Natural killer cell treated with Interleukin-12 subunit alpha and Interleukin-12 subunit beta and Interleukin-15 and Interleukin-18, amount 100 ng/mL, for 72 hours (primary cell): ENCODE results near the gene ERC1. TPM values are rescaled to one million over a fixed set of nuclear protein-coding genes. Genes with fewer than 3 reads are reported as not detected.
"Not testable (repeated sequence)": the region's sequence is repeated elsewhere in the genome, so short reads cannot be mapped to it uniquely, and the experiment has no call there.

Experiments used
- ATAC-seq, 2 donors: fragments of 150-1000 bp; cut with Tn5 transposase in 1 of 2; sonication (Bioruptor Pico), chemical (Tn5 transposase) in 1 of 2; 2 replicates each; pipeline ENCODE4 v1.10.0; 2021
- DNase-seq: peaks from one replicate; pipeline ENCODE4 v3.0.0; 2022; ENCODE audit warnings: low spot score
- H3K27ac Mint-ChIP-seq, 2 donors: 1 replicate in 1 of 2; 2 replicates in 1 of 2; pipeline ENCODE4 v1.8.0; 2022; ENCODE audit warnings: mixed read lengths in 2 of 2, mild to moderate bottlenecking in 1 of 2, moderate library complexity in 1 of 2
- H3K27me3 Mint-ChIP-seq, 2 donors: 1 replicate in 1 of 2; 2 replicates in 1 of 2; pipeline ENCODE4 v1.8.0; 2022; ENCODE audit warnings: mixed read lengths in 2 of 2
- H3K36me3 Mint-ChIP-seq: one replicate; pipeline ENCODE4 v1.8.0; 2022; ENCODE audit warnings: mixed read lengths
- H3K4me1 Mint-ChIP-seq, 2 donors: 1 replicate in 1 of 2; 2 replicates in 1 of 2; pipeline ENCODE4 v1.8.0; 2022; ENCODE audit warnings: low read depth in 2 of 2, mixed read lengths in 2 of 2, mild to moderate bottlenecking in 1 of 2
- H3K4me3 Mint-ChIP-seq: one replicate; pipeline ENCODE4 v1.8.0; 2022; ENCODE audit warnings: mixed read lengths
- H3K9me3 Mint-ChIP-seq: 2 replicates; pipeline ENCODE4 v1.8.0; 2022; ENCODE audit warnings: mixed read lengths
- total RNA-seq, 2 donors: library from RNA; stranded (reverse); gene quantifications; one replicate each; pipeline ENCODE4 v1.2.3, GENCODE V29; 2022

The ERC1 gene
- total RNA-seq, 2 donors from 2014 or later = 32.6 to 77.2 TPM

- Mint-ChIP-seq H3K36me3 (no peaks in the 10 kb centered on the region), H3K4me1 (peaks cover 4% of the 10 kb centered on the region in 2 donors), H3K9me3 (no peaks in the 10 kb centered on the region), H3K27ac (no peak overlapping the region), H3K4me3 (no peak overlapping the region), H3K27me3 (no peaks in the 10 kb centered on the region)
- DNase-seq (no peak), ATAC-seq (no peak)
Observed at GRCh38 chr12:1022032-1022970, 31.3 kb downstream of the ERC1 start.

GRCh38 chr12:1030779-1031178 is 39.8 kb downstream of the ERC1 start:
- DNase-seq (no peak), ATAC-seq (no peak)
- Mint-ChIP-seq H3K4me3 (no peak overlapping the region), H3K4me1 (no peaks in the 10 kb centered on the region), H3K9me3 (no peaks in the 10 kb centered on the region), H3K36me3 (peaks cover 7% of the 10 kb centered on the region), H3K27me3 (no peaks in the 10 kb centered on the region), H3K27ac (no peak overlapping the region)

DNA sequence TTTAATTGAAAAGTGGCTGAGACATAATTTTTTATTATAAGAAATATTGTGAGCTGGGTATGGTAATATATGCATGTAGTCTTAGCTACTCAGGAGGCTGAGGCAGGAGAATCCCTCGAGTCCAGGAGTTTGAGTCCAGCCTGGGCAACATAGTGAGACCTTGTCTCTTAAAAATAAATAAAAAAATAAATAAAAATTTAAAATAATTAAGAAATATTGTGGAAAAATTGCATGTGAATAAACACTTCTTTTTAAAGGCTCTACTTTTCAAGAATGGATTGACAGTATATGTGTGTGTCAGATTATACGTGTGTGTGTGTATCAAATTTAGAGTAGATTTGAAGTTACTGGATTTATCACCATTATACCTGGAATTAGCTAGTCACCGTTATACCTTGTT is 43.2 kb downstream of the ERC1 start:
- H3K4me1 Mint-ChIP-seq = no peaks in the 10 kb centered on the region
- DNase-seq (no peak), ATAC-seq (no peak)
- no peaks in the 10 kb centered on the region for H3K36me3 Mint-ChIP-seq
- no peaks in the 10 kb centered on the region for H3K9me3 Mint-ChIP-seq
- no peak overlapping the region for H3K4me3 Mint-ChIP-seq
- H3K27me3 Mint-ChIP-seq = no peaks in the 10 kb centered on the region
- no peak overlapping the region for H3K27ac Mint-ChIP-seq

- no peaks in the 10 kb centered on the region for H3K4me1 Mint-ChIP-seq
- H3K36me3 Mint-ChIP-seq = no peaks in the 10 kb centered on the region
- H3K27me3 Mint-ChIP-seq = no peaks in the 10 kb centered on the region
- no peaks in the 10 kb centered on the region for H3K9me3 Mint-ChIP-seq
- DNase-seq = no peak
- H3K4me3 Mint-ChIP-seq = no peak overlapping the region
- ATAC-seq = no peak
- no peak overlapping the region for H3K27ac Mint-ChIP-seq
Observed at GRCh38 chr12:1034751-1035457, 43.9 kb downstream of the ERC1 start.

GRCh38 chr12:1041478-1041877 is 50.5 kb downstream of the ERC1 start:
- ATAC-seq = no peak
- H3K27me3 Mint-ChIP-seq = no peaks in the 10 kb centered on the region

GRCh38 chr12:1044199-1044598 is 53.2 kb downstream of the ERC1 start:
- Mint-ChIP-seq H3K27ac (no peak overlapping the region), H3K27me3 (no peaks in the 10 kb centered on the region), H3K4me1 (peaks cover 5 to 7% of the 10 kb centered on the region in 2 donors), H3K9me3 (no peaks in the 10 kb centered on the region), H3K36me3 (no peaks in the 10 kb centered on the region), H3K4me3 (no peak overlapping the region)
- no peak for ATAC-seq
- DNase-seq = no peak

More at GRCh38 chr12:1041478-1041877, 50.5 kb downstream of the ERC1 start:
- no peak overlapping the region for H3K4me3 Mint-ChIP-seq
- no peaks in the 10 kb centered on the region for H3K9me3 Mint-ChIP-seq
- no peaks in the 10 kb centered on the region for H3K36me3 Mint-ChIP-seq
- H3K4me1 Mint-ChIP-seq = peaks cover 0 to 2% of the 10 kb centered on the region in 2 donors
- DNase-seq = no peak
- no peak overlapping the region for H3K27ac Mint-ChIP-seq

DNA sequence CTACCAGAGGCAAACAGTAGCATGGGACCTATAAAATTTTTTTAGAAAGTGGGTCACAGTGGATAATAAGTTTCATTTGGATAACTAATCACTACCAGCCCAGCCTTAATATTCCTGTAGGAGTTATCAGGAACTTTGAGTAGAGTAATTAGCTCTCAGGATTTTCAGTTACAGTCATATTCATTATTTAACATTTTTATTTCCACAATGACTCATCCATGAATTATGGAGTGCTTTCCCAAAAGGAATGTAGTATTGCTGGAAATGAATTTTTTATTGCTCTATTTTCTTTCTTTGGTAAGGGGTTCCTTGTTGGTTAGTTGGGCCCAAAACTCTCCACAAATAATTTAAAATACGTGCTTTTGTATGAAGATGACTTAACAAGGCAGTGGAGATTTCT is 53.7 kb downstream of the ERC1 start:
- Mint-ChIP-seq H3K4me3 (no peak overlapping the region), H3K4me1 (peaks cover 5 to 7% of the 10 kb centered on the region in 2 donors), H3K9me3 (no peaks in the 10 kb centered on the region), H3K27me3 (no peaks in the 10 kb centered on the region), H3K27ac (no peak overlapping the region), H3K36me3 (no peaks in the 10 kb centered on the region)
- ATAC-seq = no peak
- no peak for DNase-seq

GRCh38 chr12:1046727-1047126 is 55.7 kb downstream of the ERC1 start:
- H3K9me3 Mint-ChIP-seq = no peaks in the 10 kb centered on the region
- H3K4me3 Mint-ChIP-seq = no peak overlapping the region
- DNase-seq = no peak
- no peaks in the 10 kb centered on the region for H3K27me3 Mint-ChIP-seq
- no peak for ATAC-seq
- peaks cover 5 to 8% of the 10 kb centered on the region in 2 donors for H3K4me1 Mint-ChIP-seq
- H3K36me3 Mint-ChIP-seq = no peaks in the 10 kb centered on the region
- no peak overlapping the region for H3K27ac Mint-ChIP-seq

DNA sequence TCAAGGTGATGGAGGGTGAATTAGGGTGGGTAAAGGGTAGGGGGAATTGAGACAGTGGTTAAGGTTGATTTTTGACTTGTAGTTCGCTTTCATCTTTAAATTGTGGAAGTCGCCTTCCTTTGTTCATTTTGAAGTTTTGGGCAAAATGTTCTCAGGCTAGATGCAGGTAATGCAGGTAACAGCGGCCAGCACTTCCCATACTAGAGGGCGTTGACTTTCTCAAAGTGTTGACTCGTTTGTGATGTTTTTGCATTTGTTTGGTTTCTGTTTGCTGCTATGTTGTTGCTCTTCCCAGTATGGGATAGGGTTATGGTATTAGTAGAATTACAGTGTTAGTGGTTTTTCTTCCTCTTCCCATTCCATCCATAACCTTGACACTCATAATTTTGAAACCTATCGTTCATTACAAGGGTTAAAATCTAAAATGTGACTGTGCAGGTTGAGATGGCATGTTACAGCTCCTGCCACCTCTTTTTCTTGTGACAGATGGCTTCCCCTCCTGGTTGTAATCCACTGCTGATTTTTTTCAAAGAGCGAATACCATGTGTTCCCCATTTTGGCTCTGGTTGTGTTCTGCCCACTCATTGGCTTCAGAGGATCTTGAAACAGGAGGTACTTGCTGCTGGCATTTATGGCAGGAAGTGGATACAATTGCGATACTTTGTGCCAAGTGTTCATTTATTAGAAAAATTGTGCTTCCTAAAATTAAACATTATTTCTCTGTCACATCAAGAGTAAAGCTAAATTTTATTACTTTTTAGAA is 57.1 kb downstream of the ERC1 start:
- Mint-ChIP-seq H3K4me3 (no peak overlapping the region), H3K36me3 (no peaks in the 10 kb centered on the region), H3K9me3 (no peaks in the 10 kb centered on the region), H3K4me1 (peaks cover 5 to 8% of the 10 kb centered on the region in 2 donors), H3K27ac (no peak overlapping the region), H3K27me3 (no peaks in the 10 kb centered on the region)
- ATAC-seq (no peak), DNase-seq (no peak)

DNA sequence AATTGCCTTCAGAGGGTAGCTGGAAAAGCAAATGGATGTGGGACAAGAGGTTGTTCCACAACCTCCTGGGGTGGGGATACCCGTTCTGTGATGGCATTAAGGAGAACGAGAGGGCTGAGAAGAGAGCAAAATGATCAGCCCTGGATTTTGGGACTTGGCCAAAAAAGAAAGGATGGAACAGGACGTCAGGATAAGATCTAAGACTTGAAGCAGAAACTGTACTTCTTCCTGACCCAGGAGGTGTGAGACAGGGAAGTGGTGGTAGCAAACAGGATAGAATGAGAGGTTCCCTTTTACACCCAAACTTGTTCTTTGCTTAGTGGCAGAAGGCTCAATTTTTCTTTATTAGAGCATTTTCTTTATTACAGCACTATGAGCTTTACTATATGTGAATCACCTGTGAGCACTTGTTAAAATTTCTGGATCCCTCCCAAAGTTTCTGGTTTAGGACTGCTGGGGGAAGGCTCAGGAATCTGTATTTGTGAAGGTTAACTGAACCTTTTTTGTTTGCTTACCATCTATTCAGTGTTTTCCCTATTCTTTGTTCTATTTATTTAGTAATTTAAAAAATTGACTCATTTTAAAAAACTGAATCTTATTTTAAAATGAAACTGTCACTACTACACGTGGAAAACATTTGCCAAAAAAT is 59.2 kb downstream of the ERC1 start:
- Mint-ChIP-seq H3K4me1 (peaks cover 5 to 8% of the 10 kb centered on the region in 2 donors), H3K27me3 (no peaks in the 10 kb centered on the region), H3K27ac (no peak overlapping the region), H3K4me3 (no peak overlapping the region), H3K36me3 (no peaks in the 10 kb centered on the region), H3K9me3 (no peaks in the 10 kb centered on the region)
- DNase-seq (no peak), ATAC-seq (no peak)

DNA sequence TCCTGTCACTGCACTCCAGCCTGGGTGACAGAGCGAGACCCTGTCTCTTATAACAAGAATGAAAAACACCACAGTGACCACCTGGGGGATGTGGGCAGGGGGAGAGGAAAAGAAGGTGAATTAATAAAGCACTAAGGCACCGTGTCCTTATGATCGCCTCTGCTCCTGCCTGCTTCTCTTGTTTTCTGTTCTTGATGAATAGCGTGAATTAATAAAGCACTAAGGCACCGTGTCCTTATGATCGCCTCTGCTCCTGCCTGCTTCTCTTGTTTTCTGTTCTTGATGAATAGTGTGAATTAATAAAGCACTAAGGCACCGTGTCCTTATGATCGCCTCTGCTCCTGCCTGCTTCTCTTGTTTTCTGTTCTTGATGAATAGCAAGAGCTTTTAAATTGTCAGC is 60.6 kb downstream of the ERC1 start:
- not testable (repeated sequence) for H3K27me3 Mint-ChIP-seq, DNase-seq, H3K9me3 Mint-ChIP-seq, H3K4me3 Mint-ChIP-seq, H3K36me3 Mint-ChIP-seq, ATAC-seq, H3K4me1 Mint-ChIP-seq, H3K27ac Mint-ChIP-seq

DNA sequence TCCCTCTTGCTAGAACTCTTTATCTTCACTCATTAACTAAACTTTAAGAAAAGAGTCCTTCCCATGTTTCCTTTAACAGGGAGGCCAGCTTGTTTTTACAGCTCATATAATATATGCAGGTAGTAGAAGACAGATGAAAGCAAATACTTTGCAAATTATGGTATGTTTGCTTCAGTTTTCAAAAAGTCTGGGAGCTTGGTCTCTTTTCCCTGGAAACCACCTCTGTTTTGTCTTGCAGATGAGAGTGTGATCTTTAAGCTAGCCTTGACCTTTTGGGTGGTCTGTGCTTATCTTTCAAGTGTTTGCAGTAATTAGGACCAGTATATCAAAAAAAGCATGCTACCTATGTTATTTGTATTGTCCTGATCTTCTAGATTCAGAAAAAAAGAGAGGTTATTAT is 62.7 kb downstream of the ERC1 start:
- Mint-ChIP-seq H3K4me3 (no peak overlapping the region), H3K36me3 (peaks cover 9% of the 10 kb centered on the region), H3K27ac (no peak overlapping the region), H3K9me3 (peaks cover 3% of the 10 kb centered on the region), H3K27me3 (no peaks in the 10 kb centered on the region), H3K4me1 (peaks cover 5 to 7% of the 10 kb centered on the region in 2 donors)
- DNase-seq (no peak), ATAC-seq (no peak)

DNA sequence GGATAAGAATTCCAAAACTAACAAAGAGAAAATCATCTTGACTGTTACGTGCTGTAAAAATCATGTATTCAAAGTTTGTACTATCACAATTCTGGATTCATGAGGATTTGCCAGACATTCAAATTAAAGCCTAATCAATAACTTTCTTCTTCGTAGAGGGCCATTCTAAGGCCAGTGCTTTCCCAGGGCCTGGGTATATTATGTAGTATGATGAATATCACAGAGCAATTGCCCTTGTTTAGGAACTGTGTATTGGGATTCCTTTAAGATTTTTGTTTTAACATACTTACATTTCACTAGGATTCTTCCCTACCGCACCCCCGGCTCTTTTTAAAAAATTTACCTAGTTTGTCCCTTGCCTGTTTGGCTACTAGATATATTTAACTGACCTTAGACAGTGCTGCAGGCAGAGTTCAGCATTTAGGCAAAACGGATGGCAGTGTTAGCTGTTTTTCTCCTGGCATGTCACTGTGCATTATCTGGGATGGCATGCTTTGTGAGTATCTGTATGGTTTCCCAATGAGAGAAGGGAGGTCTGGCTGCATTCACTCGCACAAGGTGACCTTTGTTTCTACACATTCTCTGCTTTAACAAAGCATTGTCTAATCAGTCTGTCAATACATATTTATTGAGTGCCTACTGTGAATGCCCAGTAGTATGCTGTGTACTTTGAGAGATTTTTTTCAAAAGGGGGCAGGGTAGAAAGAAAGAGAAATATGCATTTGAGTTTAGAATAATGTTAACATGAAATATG is 63.3 kb downstream of the ERC1 start:
- H3K9me3 Mint-ChIP-seq = peaks cover 3% of the 10 kb centered on the region
- no peaks in the 10 kb centered on the region for H3K27me3 Mint-ChIP-seq
- no peak overlapping the region for H3K27ac Mint-ChIP-seq
- H3K4me1 Mint-ChIP-seq = peaks cover 6 to 13% of the 10 kb centered on the region in 2 donors
- no peak for DNase-seq
- no peak overlapping the region for H3K4me3 Mint-ChIP-seq
- no peak for ATAC-seq
- peaks cover 15% of the 10 kb centered on the region for H3K36me3 Mint-ChIP-seq
